ENCODE measurements around the gene MIX23.
A peak's percentile ranks its signal among the peaks of the same experiment; 100 is the strongest.
"Not testable (repeated sequence)": the region's sequence is repeated elsewhere in the genome, so short reads cannot be mapped to it uniquely, and the experiment has no call there.

The MIX23 gene

GRCh38 chr3:122365582-122366378 is 17.3 kb downstream of the MIX23 start:
- Histone ChIP-seq H3K36me3 (ENCODE audit: control insufficient read depth, insufficient read depth, low read length) (peaks cover 96% of the 10 kb centered on the region), H3K27ac (ENCODE audit: low read depth, low read length) (peak overlapping the region; percentile 49)
- not testable (repeated sequence) for H3K27me3 ChIP-seq (ENCODE audit: control insufficient read depth, insufficient read depth, low read length); H3K9ac ChIP-seq (ENCODE audit: low read depth, low read length); H3K4me1 ChIP-seq (ENCODE audit: control insufficient read depth, insufficient read depth, low read length); H3K4me3 ChIP-seq (ENCODE audit: low read depth, low read length); H3K9me3 ChIP-seq (ENCODE audit: control insufficient read depth, insufficient read depth, low read length)

GRCh38 chr3:122365073-122365472 is 18.0 kb downstream of the MIX23 start:
- H3K4me1 ChIP-seq (ENCODE audit: control insufficient read depth, insufficient read depth, low read length) = peaks cover 9% of the 10 kb centered on the region
- H3K4me3 ChIP-seq (ENCODE audit: low read depth, low read length) = no peak overlapping the region
- no peaks in the 10 kb centered on the region for H3K27me3 ChIP-seq (ENCODE audit: control insufficient read depth, insufficient read depth, low read length)
- peaks cover 92% of the 10 kb centered on the region for H3K36me3 ChIP-seq (ENCODE audit: control insufficient read depth, insufficient read depth, low read length)
- no peaks in the 10 kb centered on the region for H3K9me3 ChIP-seq (ENCODE audit: control insufficient read depth, insufficient read depth, low read length)
- H3K9ac ChIP-seq (ENCODE audit: low read depth, low read length) = no peak overlapping the region
- H3K27ac ChIP-seq (ENCODE audit: low read depth, low read length) = peak overlapping the region; percentile 49

GRCh38 chr3:122364490-122364889 is 18.5 kb downstream of the MIX23 start:
- Histone ChIP-seq H3K9ac (ENCODE audit: low read depth, low read length) (no peak overlapping the region), H3K4me1 (ENCODE audit: control insufficient read depth, insufficient read depth, low read length) (peaks cover 9% of the 10 kb centered on the region), H3K27me3 (ENCODE audit: control insufficient read depth, insufficient read depth, low read length) (no peaks in the 10 kb centered on the region), H3K36me3 (ENCODE audit: control insufficient read depth, insufficient read depth, low read length) (peaks cover 92% of the 10 kb centered on the region), H3K9me3 (ENCODE audit: control insufficient read depth, insufficient read depth, low read length) (no peaks in the 10 kb centered on the region), H3K27ac (ENCODE audit: low read depth, low read length) (peak overlapping the region; percentile 49), H3K4me3 (ENCODE audit: low read depth, low read length) (no peak overlapping the region)

- H3K4me1 ChIP-seq (ENCODE audit: control insufficient read depth, insufficient read depth, low read length) = peaks cover 9% of the 10 kb centered on the region
- no peak overlapping the region for H3K9ac ChIP-seq (ENCODE audit: low read depth, low read length)
- no peaks in the 10 kb centered on the region for H3K27me3 ChIP-seq (ENCODE audit: control insufficient read depth, insufficient read depth, low read length)
- no peak overlapping the region for H3K4me3 ChIP-seq (ENCODE audit: low read depth, low read length)
- no peaks in the 10 kb centered on the region for H3K9me3 ChIP-seq (ENCODE audit: control insufficient read depth, insufficient read depth, low read length)
- peaks cover 84% of the 10 kb centered on the region for H3K36me3 ChIP-seq (ENCODE audit: control insufficient read depth, insufficient read depth, low read length)
- H3K27ac ChIP-seq (ENCODE audit: low read depth, low read length) = no peak overlapping the region
These were observed 21.0 kb downstream of the MIX23 start for GRCh38 chr3:122362026-122362425.

- H3K27ac ChIP-seq (ENCODE audit: low read depth, low read length) = no peak overlapping the region
- H3K27me3 ChIP-seq (ENCODE audit: control insufficient read depth, insufficient read depth, low read length) = no peaks in the 10 kb centered on the region
- peaks cover 8% of the 10 kb centered on the region for H3K4me1 ChIP-seq (ENCODE audit: control insufficient read depth, insufficient read depth, low read length)
- H3K4me3 ChIP-seq (ENCODE audit: low read depth, low read length) = no peak overlapping the region
- H3K36me3 ChIP-seq (ENCODE audit: control insufficient read depth, insufficient read depth, low read length) = peaks cover 53% of the 10 kb centered on the region
- H3K9me3 ChIP-seq (ENCODE audit: control insufficient read depth, insufficient read depth, low read length) = no peaks in the 10 kb centered on the region
- H3K9ac ChIP-seq (ENCODE audit: low read depth, low read length) = no peak overlapping the region
These were observed 24.4 kb downstream of the MIX23 start for GRCh38 chr3:122358703-122359032.

- H3K4me3 ChIP-seq (ENCODE audit: low read depth, low read length) = no peak overlapping the region
- H3K36me3 ChIP-seq (ENCODE audit: control insufficient read depth, insufficient read depth, low read length) = peaks cover 47% of the 10 kb centered on the region
- H3K9me3 ChIP-seq (ENCODE audit: control insufficient read depth, insufficient read depth, low read length) = no peaks in the 10 kb centered on the region
- H3K27me3 ChIP-seq (ENCODE audit: control insufficient read depth, insufficient read depth, low read length) = no peaks in the 10 kb centered on the region
- no peak overlapping the region for H3K27ac ChIP-seq (ENCODE audit: low read depth, low read length)
- no peak overlapping the region for H3K9ac ChIP-seq (ENCODE audit: low read depth, low read length)
- peaks cover 2% of the 10 kb centered on the region; the same call in 1 of the 2 replicates for H3K4me1 ChIP-seq (ENCODE audit: control insufficient read depth, insufficient read depth, low read length)
These were observed 25.0 kb downstream of the MIX23 start for GRCh38 chr3:122357828-122358702.

- Histone ChIP-seq H3K36me3 (ENCODE audit: control insufficient read depth, insufficient read depth, low read length) (peaks cover 30% of the 10 kb centered on the region), H3K27me3 (ENCODE audit: control insufficient read depth, insufficient read depth, low read length) (no peaks in the 10 kb centered on the region), H3K27ac (ENCODE audit: low read depth, low read length) (no peak overlapping the region), H3K4me1 (ENCODE audit: control insufficient read depth, insufficient read depth, low read length) (no peaks in the 10 kb centered on the region), H3K9ac (ENCODE audit: low read depth, low read length) (no peak overlapping the region), H3K9me3 (ENCODE audit: control insufficient read depth, insufficient read depth, low read length) (no peaks in the 10 kb centered on the region), H3K4me3 (ENCODE audit: low read depth, low read length) (no peak overlapping the region)
These were observed 26.6 kb downstream of the MIX23 start for GRCh38 chr3:122356402-122356801.

- Histone ChIP-seq H3K9ac (ENCODE audit: low read depth, low read length) (no peak overlapping the region), H3K36me3 (ENCODE audit: control insufficient read depth, insufficient read depth, low read length) (peaks cover 25% of the 10 kb centered on the region), H3K27me3 (ENCODE audit: control insufficient read depth, insufficient read depth, low read length) (no peaks in the 10 kb centered on the region), H3K4me1 (ENCODE audit: control insufficient read depth, insufficient read depth, low read length) (no peaks in the 10 kb centered on the region), H3K4me3 (ENCODE audit: low read depth, low read length) (no peak overlapping the region), H3K9me3 (ENCODE audit: control insufficient read depth, insufficient read depth, low read length) (no peaks in the 10 kb centered on the region), H3K27ac (ENCODE audit: low read depth, low read length) (no peak overlapping the region)
These were observed 27.4 kb downstream of the MIX23 start for GRCh38 chr3:122355612-122356011.

- Histone ChIP-seq H3K9me3 (ENCODE audit: control insufficient read depth, insufficient read depth, low read length) (no peaks in the 10 kb centered on the region), H3K4me1 (ENCODE audit: control insufficient read depth, insufficient read depth, low read length) (no peaks in the 10 kb centered on the region)
These were observed 29.1 kb downstream of the MIX23 start for GRCh38 chr3:122353893-122354401.

GRCh38 chr3:122353215-122353614 is 29.8 kb downstream of the MIX23 start:
- Histone ChIP-seq H3K27me3 (ENCODE audit: control insufficient read depth, insufficient read depth, low read length) (no peaks in the 10 kb centered on the region), H3K36me3 (ENCODE audit: control insufficient read depth, insufficient read depth, low read length) (peaks cover 5% of the 10 kb centered on the region), H3K27ac (ENCODE audit: low read depth, low read length) (no peak overlapping the region), H3K4me3 (ENCODE audit: low read depth, low read length) (no peak overlapping the region), H3K4me1 (ENCODE audit: control insufficient read depth, insufficient read depth, low read length) (no peaks in the 10 kb centered on the region), H3K9ac (ENCODE audit: low read depth, low read length) (no peak overlapping the region), H3K9me3 (ENCODE audit: control insufficient read depth, insufficient read depth, low read length) (no peaks in the 10 kb centered on the region)

More at GRCh38 chr3:122353893-122354401, 29.1 kb downstream of the MIX23 start:
- H3K27ac ChIP-seq (ENCODE audit: low read depth, low read length) = no peak overlapping the region
- H3K4me3 ChIP-seq (ENCODE audit: low read depth, low read length) = no peak overlapping the region
- H3K36me3 ChIP-seq (ENCODE audit: control insufficient read depth, insufficient read depth, low read length) = peaks cover 12% of the 10 kb centered on the region
- no peak overlapping the region for H3K9ac ChIP-seq (ENCODE audit: low read depth, low read length)
- H3K27me3 ChIP-seq (ENCODE audit: control insufficient read depth, insufficient read depth, low read length) = no peaks in the 10 kb centered on the region

GRCh38 chr3:122351612-122352011 is 31.4 kb downstream of the MIX23 start:
- Histone ChIP-seq H3K9ac (ENCODE audit: low read depth, low read length) (no peak overlapping the region), H3K27ac (ENCODE audit: low read depth, low read length) (no peak overlapping the region), H3K36me3 (ENCODE audit: control insufficient read depth, insufficient read depth, low read length) (no peaks in the 10 kb centered on the region), H3K4me3 (ENCODE audit: low read depth, low read length) (no peak overlapping the region), H3K27me3 (ENCODE audit: control insufficient read depth, insufficient read depth, low read length) (no peaks in the 10 kb centered on the region), H3K9me3 (ENCODE audit: control insufficient read depth, insufficient read depth, low read length) (no peaks in the 10 kb centered on the region), H3K4me1 (ENCODE audit: control insufficient read depth, insufficient read depth, low read length) (no peaks in the 10 kb centered on the region)
